GM18867 (cell line): ENCODE data around the gene MYCN.

Experiments
- ATAC-seq: cut with Tn5 transposase; IDR thresholded peaks from one replicate; pipeline ENCODE4 v1.9.1; 2021; ENCODE audit warnings: mild to moderate bottlenecking, moderate library complexity; ENCODE audit not compliant: unreplicated experiment

MYCN gene

DNA sequence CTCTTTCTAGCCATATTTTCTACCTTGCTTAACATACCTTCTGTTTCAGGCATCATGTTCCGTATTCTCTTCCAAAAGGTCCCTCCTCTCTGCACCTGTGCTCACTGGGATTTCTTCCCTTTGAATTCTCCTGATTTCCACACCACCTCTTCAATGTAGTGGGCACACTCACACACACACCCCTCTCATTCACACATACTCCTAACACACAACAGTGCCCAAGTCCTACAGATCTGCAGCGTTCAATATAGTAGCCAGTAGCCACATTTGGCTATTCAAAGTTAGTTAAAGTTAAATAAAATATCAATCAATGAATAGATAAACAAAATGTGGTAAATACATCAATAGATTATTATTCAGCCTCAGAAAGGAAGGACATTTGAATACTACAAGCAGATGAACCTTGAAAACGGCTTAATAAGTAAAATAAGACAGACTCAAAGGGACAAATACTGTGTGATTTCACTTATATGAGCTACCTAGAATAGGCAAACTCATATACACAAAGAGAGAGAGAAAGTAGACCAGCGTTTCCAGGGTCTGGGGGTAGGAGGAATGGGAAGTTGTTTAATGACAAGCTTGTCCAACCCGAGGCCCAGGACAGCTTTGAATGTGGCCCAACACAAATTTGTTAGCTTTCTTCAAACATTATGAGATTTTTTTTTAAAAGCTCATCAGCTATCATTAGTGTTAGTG, 34.4 kb downstream of the MYCN start:
- no peak for ATAC-seq

DNA sequence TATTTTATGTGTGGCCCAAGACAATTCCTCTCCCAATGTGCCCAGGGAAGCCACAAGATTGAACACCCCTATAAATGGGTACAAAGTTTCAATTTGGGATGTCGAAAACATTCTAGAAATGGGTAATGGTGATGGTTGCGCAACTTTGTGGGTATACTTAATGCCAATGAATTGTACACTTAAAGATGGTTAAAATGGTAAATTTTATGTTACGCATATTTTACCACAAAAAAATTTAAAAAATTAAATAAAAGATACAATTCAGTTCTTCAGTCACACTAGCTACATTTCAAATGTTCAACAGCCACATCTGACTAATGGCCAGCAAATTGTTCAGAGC, 34.9 kb downstream of the MYCN start:
- ATAC-seq = no peak

DNA sequence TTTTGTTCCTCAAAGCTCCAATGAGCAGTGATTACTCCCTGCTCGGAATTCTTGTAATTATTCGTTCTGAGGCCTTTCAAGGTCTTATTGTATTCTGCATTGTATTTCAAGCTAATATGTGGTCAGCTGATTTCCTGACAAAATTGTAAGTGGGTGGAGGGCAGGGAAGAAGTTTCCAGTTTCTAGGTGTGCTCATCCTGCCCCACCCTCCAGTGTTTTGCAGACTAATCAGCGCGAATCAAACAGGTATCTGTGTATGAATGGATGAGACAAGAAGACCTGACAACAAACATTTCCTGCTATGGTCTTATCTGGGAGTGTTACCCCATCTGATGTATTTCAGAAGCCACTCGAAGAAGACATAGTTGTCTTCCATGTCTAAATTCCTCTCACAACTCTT, 35.3 kb downstream of the MYCN start:
- ATAC-seq = no peak

DNA sequence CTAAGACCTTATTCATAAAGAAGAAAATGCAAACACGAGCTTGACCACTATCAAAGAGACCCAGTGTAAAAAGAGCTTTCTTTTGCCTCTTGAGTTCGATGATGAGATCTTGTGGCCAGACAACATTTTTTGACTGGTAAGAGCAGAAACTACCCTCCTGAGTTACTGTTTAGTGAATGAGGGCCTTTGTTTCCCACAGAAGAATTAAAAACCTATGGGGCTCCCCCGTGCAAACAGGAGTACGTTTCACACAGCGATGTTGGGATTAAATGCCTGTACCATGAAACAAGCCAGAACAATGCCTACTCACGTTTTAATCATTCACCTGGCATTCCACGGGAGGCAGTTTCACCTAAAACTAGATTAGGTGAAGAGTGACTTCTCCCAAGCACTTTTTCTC, 36.0 kb downstream of the MYCN start:
- ATAC-seq = no peak

DNA sequence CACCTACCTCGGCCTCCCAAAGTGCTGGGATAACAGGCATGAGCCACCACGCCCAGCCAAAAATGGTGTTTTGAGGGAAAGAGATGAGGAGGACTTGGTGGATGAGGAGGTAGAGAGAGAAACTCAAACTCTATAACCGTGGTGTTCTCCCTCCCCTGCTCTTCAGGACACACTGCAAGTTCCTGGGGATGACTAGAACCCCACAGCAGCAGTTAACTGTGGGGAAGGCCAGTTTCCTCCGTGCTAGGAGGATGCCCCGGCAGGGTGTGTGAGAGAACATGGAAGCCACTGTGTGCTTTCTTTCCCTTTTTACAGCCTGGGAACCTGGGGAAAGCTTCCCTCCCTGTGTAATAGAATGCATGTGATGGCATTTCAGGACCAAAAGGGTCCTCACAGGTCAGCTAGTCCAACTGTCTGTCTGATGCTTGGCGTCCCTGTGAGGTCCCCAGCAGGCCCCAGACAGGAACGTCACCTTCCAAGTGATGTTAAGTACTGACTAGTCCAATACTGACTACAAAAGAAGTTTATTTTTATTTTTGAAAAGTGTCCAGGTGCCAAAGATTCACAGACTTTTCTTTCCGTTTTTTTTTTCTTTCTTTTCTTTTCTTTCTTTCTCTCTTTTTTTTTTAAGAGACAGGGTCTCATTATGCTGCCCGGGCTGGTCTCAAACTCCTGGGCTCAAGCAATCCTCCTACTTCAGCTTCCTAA, 38.9 kb downstream of the MYCN start:
- ATAC-seq = no peak

DNA sequence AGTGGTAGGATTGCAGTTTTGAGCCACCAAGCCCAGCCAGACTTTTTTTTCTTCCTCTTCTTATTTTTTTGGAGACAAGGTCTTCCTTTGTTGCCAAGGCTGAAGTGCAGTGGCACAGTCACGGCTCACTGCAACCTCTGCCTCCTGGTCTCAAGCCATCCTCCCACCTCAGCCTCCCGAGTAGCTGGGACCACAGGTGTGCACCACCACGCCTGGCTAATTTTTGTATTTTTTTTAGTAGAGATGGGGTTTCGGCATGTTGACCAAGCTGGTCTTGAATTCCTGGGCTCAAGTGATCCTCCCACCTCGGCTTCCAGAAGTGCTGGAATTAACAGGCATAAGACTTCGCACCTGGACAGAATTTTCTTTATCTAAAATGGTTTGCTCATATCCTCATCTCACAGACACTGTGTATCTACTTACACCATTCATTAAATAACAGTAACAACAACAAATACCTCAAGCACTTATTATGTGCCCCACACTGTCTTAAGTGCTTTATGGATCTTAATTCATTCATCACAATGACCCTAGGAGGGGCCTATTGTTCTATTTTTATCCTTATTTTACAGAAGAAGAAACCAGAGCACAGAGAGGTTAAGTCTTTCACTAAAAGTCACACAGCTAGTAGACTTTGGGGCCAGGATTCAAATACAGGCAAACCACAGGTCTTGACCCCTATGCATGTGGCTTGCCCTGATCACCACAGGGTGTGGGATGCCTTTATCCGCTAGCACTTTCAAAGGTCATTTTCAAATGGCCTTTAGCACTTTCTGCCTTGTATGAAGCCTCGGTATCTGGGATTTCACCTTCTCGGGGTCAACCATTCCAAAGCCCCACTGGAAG, 39.6 kb downstream of the MYCN start:
- ATAC-seq = no peak

DNA sequence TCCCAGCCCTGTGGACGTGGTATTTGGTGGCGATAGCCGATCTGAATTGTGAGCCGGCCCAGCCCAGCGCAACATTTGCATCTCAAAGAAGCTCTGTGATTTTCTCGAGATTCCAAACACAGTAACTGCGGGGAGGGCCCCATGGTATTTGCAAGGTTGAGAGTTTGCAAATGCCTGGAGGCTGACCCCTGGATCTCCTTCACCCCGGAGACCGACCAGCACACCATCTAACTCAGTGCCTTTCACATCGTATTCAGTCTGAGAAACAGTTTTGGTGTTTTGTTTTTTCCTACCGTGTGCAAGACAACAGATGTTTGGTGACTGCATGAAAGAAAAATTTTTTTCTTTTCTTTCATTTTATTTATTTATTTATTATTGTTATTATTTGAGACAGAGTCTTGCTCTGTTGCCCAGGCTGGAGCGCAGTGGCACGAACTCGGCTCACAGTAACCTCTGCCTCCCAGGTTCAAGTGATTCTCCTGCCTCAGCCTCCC, 40.3 kb downstream of the MYCN start:
- ATAC-seq = no peak

DNA sequence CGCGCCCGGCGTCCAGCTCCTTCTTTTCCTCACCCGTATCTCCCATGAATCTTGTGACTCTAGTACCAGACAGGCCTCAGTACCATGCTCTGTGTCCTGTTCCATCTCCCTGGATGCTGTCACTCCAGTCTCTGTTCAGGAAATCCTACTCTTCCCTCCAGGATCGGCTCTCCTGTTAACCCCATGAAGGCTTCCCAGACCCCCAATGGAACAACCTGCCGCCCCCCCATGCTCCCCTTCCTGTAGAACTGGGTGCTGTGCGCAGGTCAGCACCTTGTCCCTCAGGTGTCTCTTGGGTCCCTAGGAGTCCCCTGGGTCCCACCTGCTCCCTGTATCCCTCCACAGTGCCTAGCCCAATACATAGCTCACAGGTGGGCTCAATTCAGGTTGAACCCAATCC, 41.3 kb downstream of the MYCN start:
- no peak for ATAC-seq

DNA sequence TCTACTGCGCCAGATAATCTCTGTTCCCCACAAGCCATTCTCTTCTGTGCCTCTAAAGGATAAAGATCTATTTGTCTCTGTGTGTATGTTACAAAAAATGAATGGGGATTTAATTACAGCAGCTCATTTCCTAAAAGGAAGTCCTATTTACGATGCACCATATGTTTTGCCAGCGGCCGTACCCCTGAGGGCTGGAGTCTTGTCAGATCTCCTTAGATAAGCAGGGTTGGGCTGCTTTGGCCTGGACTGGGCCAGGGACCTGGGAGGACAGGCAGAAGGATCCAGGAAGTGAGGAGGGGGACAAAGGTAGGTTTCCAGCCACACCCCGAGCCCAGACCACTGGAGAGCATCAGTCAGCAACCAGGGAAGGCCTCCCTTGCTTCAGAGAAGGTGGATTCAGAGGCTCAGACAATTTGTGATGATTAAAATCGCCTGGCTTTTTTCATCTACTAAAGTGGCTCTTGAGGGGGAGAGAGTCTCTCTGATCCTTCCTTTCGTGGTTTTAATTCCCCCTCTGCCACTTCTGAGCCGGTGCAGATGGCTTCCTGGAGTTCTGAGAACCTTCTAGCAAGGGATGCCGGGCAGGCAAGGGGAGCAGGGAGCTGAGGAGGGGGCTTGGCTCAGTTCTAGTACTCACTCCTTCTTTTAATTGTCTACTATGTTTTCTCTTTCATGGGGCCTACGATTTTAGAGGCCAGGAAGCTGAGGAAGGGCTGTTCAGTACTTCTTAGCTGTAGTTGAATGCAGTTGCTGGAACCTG, 42.1 kb downstream of the MYCN start:
- no peak for ATAC-seq

DNA sequence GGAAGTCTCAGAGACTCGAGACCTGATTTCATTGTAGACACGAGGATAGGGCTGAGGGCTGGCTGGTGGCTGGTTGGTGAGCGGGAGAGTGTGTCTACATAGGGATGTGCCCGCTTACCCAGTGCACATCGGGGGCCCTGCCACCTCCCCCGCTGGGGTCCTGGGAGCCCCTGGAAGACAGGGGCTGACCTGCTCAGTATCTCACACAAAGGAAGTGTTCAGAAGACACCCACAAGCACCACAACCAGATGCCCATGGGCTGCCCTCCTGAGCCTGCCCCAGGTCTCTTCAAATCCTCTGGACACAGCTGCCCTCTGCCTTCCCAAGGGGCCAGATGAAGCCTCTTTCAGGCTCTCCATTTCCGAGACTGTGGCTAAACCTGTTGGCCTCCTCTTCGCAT, 43.1 kb downstream of the MYCN start:
- no peak for ATAC-seq

DNA sequence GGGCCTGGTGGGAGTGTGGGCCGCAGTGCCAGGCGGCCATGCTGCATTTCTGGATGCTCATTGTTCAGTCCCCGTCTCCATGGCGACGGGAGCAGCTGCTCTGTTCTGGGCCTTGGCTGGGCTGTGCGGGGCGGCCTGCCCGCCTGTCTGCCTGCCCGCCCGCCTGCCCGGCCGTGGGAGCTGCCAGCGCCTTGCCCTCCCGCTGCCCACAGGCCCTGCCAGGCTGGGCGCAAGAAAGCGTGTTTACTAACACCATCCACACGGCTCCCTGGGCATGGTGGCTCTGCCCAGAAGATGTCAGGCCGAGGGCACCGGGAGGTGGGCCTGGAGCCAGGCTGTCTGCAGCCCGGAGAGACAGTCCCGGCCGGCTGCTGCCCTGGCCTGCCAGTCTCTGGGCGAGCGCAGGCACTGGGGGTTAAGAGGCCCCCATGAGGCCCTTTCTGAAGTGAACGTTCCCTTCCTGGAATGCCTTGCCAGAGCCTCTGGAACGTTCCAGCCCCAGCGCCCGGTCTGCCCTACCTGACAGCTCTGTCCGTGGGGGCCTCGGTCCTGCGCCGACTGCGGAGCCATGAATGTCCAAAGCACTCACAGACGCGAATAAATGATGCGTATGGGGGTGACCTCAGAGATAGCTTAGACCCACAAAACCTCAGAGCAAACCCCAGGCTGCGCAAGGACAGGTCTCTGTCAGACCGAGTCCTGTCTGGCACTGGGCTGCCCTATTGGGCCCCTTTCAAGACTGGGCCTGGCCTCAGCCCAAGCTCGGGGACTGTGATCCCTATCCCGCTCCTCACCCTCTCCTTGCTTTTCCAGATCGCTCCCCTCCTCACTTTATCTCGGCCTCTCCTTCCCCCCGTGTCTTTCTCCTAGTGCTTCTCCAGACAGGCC, 44.3 kb downstream of the MYCN start:
- no peak for ATAC-seq

DNA sequence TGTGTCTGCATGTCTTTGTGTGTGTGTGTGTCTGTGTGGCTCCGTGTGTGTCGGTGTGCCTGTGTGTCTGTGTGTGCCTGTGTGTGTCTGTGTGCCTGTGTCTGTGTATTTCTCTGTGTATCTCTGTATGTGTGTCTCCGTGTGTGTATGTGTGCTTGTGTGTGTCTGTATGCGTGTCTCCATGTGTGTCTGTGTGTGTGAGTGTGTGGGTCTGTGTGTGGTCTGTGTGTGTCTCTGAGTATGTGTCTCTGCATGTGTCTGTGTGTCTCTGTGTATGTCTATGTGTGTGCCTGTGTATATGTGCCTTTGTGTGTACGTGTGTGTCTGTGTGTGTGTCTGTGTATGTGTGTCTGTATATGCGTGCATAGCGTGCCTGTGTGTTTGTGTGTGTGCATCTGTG, 45.2 kb downstream of the MYCN start:
- no peak for ATAC-seq

DNA sequence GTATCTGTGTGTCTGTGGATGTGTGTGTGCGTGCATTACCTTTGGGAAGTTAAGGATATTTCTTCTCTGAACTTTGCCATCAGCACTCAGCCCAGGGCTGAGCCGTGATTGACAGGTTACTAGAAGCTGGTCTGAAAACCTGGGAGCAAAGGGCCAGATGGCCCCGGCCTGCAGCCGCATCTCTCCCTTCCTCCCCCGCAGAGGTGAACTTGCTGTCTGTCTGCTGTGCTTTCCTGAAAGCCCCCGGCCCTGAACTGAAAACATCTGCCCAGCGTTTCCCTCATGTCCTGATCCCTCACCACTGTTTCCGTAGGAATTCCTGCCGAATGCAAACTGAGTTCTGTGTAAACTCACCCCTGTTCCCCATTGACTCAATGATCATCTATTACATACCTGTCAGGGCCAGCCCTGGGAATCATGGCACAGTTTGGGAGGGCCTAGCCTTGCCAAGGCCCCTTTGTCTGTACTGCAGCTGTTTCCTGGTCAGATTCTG, 45.8 kb downstream of the MYCN start:
- no peak for ATAC-seq

DNA sequence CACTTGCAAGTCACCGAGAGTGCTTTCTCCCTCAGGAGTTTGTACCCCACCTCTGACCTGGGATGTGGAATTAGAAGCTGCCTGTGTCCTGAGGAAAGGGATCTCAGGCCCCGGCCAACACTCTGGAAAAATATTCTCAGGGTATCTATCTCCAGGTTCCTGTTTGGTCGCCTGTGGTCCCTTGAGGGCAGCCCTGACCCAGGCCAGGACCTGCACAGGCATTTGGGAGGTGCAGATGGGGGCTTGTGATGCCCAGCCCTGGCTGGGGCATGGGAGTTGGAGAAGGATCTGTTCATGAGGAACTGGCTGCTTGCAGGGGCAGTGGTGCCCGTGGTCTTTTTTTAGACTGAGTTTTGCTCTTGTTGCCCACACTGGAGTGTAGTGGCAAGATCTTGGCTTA, 46.3 kb downstream of the MYCN start:
- ATAC-seq = no peak

DNA sequence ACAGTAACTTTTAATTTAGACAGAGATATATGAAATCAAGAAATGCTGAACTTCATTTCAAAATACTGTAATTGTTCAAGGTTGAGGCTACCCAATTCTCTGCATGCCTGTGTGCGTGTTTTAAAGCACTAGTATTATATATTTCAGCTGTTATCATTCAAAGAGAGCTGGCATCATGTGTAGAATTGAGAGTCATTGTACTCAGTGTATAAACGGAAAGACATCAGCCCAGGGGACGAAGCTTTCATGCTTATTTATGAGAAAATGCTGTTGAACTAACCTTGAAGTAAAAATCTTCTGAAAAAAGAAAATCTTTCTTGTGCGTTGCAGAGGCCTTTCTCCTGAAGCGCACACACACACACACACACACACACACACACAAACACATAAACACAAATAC, 48.4 kb downstream of the MYCN start:
- ATAC-seq = no peak

DNA sequence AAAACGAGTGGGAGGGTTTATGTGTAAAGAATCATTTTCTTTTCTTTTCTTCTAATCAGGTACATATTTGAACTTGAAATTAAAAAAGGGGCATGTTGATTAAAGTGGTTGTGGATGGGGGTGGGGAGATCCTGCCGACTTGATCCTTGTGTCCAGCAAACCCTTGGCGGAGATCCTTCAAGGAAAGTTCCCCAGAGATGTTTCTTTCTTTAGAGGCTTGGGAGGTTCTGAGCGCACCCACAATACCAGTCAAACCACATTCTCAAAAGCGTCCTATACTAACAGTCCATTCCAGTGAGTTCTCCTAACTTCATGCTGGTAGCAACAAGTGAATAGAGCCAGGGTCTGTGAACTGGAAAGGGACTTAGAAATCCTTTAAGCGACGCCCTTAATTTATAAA, 49.2 kb downstream of the MYCN start:
- ATAC-seq = no peak

DNA sequence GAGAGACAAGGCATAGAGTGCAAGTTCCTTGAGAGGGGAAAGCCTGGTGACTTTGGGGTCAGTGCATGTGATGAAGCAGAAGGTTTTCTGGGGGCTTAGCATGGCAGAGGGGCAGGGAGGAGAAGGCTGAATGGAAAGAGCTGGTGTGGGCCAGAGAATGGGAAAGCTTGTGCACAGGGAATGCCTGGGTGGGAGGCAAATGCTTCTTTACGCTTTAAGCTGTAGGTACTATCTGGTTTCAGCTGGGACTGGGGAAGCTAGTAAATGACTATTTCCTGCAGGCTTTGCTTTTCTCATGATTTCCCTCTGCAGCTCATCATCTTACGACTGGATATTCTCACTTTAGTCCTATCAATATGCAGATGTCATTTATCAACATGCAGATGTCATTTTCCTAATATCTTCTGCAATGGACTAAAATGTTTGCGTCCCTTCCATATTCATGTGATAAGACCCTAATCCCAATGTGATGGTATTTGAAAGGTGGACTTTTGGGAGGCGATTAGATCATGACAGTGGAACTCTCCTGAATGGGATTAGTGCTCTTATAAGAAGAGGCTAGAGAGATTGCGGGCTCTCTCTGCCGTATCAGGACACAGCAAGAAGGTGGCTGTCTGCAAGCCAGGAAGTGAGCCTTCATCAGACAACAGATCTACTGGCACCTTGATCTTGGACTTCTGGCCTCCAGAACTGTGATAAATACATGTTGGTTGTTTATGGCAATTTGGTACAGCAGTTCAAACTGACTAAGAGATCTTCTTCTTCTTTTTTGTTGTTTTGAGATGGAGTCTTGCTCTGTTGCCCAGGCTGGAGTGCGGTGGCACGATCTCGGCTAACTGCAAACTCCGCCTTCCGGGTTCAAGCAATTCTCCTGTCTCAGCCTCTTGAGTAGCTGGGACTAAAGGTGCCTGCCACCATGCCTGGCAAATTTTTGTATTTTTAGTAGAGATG, 50.1 kb downstream of the MYCN start:
- no peak for ATAC-seq

DNA sequence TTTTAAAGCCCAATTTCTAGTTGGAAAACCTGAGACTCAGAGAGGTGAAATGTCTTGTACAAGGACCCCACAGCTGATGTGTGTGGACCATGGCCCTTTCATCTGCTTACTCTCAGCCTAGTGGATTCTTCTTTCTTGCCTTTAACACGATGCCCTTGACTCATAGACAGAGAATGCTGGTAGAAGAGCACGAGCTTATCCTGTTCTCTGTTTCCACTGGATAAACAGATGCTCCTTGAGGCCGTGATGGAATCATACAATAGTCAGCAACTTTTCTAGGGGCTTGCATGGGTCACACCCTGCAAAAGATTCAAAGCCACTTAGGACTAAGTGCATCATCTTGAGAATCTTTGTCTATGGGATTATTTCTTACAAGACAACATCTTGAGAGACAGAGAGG, 50.9 kb downstream of the MYCN start:
- ATAC-seq = no peak
